Activated CD4-positive, alpha-beta T cell treated with anti-CD3 and anti-CD28 coated beads, Interleukin-2, amount 50 U/mL, for 4 hours (primary cell): ENCODE results near the gene LGR4.
"Not testable (repeated sequence)": the region's sequence is repeated elsewhere in the genome, so short reads cannot be mapped to it uniquely, and the experiment has no call there.

ENCODE experiments used
- DNase-seq, 2 experiments: peaks; one replicate each; pipeline ENCODE4 v3.0.0-alpha.2; 2020

The LGR4 gene

DNA sequence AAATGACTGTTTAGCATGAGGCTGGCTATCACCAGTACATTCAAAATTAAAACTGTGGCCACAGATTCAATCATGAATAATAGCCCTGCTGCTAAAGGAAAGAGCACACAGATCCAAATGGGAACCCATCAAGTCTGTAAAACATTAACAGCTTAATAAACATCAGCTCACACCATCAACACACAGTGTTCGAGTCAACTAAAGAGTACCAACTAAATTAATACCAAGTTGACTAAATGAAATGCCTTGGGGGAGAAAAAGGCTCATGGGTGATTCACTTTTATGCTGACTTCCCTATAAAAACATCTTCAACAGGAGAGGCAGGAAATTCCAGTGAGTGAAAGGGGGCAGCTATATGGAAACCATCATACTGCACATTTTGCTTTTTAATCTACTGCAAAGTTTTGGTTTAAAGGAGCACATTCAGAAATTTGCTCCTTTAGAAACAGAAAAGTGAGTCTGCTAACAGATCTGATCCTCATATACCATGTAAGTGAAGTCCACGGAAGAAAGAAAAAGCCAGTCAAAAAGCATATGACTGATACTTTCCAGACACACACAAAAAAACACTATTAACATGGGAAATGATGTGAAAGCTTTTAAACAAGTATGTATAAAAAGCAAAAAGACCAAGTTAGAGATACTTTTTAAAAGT lies 16.3 kb downstream of the LGR4 start:
- no peak for DNase-seq

GRCh38 chr11:27455667-27456066 lies 16.9 kb downstream of the LGR4 start:
- DNase-seq = no peak

GRCh38 chr11:27453701-27454100 lies 18.9 kb downstream of the LGR4 start:
- DNase-seq = no peak

DNA sequence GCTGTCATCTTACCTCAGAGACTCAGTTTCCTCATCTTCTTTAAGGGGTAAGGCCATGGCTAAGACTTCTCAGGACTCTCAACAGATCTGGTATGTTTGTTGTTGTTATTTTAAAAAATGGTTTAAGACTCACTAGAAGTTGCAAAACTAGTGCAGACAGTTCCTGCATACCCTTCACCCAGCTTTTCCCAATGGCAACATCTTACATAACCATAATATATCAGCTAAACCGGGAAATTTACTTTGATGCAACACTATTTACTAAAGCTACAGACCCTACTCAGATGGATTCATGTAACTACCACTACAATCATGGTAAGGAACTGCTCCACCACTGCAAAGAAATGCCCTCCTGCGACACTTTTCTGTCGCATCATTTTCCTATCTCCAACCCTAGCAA lies 20.4 kb downstream of the LGR4 start:
- DNase-seq = no peak

DNA sequence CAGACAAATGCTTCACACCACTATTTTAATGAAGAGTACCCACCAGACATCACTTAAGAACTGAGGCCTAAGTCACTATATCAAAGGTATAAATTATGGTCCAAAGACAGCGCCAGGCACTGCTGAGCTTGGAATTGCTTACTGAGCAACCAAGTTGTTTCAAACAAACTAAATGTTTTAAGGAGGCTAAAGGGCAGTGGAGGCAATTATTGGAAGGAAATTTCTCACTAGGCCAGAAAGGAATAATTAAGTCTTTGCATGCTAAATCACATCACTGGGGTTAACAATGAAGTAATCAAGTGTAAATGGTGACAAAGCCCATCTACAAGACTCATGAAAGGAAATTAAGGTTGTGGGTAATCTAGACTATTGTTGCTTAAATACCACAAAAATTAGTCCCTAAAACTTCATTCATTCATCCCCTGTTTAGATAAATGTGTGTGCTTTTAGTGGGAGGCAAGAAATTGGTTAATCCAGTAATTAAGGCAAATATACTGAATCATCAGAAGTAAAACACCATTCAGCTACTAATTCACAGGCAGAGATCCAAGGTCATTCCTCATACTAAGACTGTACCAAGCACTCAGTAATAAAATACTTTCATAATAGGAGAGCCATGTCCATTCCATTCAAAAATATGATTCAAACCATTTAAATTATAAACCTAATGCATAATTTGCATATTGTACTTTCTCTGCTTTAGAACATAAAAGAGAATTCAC lies 21.2 kb downstream of the LGR4 start:
- no peak for DNase-seq

DNA sequence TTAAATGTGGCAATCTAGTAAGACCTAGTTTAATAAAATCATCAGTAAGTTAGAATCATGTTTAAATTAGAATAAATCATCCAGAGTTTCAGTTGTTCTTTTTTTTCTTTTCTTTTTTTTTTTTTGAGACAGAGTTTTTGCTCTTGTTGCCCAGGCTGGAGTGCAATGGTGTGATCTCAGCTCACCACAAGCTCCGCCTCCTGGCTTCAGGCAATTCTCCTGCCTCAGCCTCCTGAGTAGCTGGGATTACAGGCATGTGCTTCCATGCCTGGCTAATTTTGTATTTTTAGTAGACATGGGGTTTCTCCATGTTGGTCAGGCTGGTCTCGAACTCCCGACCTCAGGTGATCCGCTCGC lies 24.4 kb downstream of the LGR4 start:
- DNase-seq = not testable (repeated sequence)

GRCh38 chr11:27447288-27448183 lies 25.1 kb downstream of the LGR4 start:
- DNase-seq = no peak

DNA sequence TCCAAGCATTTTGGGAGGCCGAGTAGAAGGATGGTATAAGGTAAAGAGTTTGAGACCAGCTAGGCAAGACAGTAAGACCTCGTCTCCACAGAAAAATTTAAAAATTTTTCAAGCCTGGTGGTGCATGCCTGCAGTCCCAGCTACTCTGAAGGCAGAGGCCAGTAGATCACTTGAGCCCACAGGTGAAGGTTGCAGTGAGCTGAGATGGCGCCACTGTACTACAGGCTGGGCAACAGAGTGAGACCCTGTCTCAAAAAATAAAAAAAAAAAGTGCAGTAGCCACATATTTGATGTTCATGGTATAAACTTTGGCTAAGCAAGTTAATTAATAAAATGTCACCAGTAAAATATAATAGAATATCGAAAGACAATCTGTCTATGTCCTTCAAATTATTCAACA lies 27.0 kb downstream of the LGR4 start:
- DNase-seq = no peak

DNA sequence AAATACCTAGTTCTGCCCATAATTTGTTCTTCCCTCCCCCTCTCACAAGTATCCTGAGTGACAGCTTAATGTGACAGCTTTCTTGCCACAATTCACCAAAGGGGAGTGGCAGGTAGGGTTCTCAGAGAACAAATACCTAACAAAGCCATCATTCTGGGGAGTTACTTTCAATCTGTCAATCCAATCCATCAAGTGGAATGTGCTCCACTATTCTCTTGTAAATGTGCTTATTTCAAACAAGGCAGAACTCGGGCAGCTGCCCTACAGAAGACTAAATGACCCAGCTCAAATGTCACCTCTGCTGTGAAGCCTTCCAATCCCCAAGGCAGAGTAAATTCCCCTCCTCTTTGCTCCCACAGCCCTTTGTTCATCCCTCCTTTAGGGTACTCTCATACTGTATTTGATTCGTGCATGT lies 27.8 kb downstream of the LGR4 start:
- no peak for DNase-seq

DNA sequence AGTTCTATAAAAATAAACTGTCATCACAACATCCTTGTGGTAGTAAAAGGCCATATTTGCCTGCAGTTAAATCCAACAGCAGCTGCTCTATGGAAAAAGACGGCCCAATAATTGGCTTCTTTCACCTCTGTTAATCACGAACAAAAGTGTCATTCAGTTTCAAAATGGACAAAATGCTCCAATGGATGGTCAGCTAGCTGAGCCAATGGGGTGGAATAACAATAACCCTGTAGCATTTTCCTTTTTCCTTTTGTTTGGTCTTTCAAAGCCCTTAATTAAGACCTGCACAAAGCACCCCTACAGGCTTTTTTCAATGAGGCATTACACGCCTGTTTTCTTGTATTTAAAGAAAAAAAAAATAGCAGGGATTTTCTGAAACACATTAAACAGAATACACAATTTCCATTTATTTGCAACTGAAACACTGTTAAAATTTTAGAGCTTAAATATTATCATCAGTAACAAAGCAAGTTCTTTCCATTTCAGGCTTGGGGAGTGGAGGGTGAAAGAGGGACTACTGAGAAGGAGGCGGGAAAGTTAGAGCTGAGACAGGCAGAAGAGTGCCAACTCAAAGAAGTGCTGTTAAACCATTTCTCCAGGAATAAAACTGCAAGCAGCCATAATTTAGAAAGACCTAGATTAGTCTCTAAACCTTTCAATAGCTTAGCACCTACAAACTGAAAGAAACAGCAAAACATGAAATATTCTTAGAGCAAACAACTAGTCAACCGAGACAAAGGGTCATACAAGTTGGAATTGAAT lies 28.7 kb downstream of the LGR4 start:
- DNase-seq = no peak

GRCh38 chr11:27443227-27443626 lies 29.4 kb downstream of the LGR4 start:
- DNase-seq = no peak

- DNase-seq = no peak
These were observed 32.5 kb downstream of the LGR4 start for GRCh38 chr11:27440090-27440489.

- no peak for DNase-seq
These were observed 34.0 kb downstream of the LGR4 start for GRCh38 chr11:27438595-27438981.

DNA sequence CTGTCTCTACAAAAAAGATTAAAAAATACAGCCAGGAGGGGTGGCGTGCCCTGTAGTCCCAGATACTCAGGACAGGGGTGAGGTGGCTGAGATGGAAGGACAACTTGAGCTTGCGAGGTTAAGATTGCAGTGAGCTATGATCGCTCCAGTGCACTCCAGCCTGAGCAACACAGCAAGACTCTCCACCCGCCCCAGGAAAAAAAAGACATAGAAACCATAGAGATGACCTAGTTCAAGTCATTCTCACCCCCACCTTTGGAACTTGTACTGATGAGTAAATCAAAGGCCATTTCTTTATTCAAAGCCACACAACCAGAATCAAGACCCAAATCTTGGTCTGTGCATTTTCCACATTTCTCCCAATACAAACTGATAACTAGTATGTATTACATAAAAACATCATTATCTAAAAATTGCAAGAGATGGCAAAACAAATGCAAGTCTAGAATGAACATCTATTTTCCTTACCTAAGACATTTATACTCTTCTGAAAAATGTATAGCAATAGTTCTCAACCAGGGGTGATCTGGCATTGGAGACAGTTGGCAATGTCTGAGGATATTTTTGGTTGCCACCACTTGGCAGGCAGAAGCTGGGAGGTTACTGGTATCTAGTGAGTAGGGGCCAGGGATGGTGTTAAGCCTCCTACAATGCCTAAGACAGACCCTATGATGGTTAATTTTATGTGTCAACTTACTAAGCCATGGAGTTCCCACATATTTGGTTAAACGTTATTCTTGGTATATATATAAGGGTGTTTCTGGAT lies 34.6 kb downstream of the LGR4 start:
- DNase-seq = no peak

DNA sequence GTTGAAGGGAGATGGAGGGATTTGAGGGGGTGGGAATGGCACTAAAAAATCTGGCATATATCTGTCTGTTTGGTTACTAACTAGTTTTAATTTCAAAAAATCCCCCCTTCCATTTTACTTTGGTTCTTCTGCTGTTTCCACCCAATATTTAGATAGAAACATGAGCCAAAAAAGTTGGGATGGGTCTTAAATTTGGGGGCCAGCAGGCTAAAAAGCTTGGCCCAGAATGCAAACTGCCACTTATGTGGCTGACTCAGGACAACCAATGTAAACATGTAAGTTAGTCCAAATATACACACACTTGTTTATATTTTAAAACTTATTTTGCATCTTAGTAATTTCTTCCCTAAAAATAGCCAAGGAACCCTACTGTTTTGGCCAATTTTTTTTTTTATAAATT lies 35.7 kb downstream of the LGR4 start:
- DNase-seq = no peak

- DNase-seq = no peak
These were observed 38.8 kb downstream of the LGR4 start for GRCh38 chr11:27433742-27434141.

GRCh38 chr11:27431808-27432207 lies 40.8 kb downstream of the LGR4 start:
- DNase-seq = no peak

DNA sequence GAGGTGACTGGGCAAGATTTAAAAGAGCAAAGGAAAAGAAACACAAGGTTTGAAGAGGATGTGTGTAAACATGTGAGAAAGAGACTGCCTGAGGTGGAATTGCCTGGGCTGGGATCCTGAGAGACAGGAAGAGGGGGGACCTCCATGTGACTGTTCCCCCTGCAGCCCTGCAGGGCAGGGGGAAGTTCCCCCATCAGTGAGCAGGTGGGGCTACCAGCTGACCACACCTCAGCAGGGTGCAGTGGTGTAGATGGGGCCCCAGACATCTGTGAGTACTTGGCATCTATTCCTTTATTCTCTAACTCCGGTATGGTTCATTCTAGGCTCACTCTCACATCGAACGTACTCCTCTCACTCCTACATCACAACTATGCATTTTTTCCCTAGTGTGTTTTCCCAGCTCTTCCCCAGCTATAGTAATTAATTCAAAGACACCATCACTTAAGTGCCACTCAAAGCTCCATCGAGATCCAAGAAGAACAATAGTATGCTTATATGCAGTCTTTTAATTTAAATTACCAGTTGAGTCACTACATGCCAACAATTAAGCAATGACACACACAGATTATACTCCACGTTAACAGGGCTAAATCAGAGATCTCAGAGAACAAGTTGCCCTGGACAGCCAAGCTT lies 42.7 kb downstream of the LGR4 start:
- DNase-seq = no peak

DNA sequence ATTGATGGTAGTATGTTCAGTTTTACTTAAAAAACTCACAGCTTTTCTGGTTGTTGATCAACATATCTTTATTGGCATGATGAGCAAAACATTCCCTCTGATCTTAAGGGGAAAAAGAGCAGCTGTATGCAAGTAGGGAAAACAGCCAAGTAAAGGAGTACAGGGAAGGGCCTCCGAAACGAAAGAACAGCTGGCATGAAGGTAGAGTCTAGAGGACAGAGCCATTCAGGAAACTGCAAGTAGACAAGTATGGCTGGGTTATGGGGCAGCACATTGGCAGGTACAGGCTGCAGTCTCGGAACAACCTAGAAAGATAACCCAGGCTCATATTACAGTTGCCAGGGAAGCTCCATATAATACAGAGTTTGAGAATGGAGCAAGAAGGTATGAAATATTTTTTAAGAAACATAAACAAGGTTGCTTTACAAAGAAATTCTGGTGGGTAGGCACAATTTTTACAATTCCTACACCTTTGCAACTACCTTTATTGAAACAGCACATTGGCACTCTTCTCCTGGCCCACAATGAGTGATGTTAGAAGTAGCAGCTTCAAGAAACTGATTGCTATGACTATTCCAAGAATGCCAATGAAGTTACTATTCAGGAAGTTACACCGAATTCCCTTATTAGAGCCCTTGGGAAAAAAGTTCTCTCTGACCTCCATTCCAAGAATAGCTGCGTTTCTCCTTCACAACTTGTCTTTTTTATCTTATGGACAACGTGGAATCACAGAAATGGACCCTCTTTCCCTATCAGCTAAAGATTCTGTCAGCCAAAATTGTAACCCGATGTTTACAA lies 45.2 kb downstream of the LGR4 start:
- no peak for DNase-seq

- no peak for DNase-seq
These were observed 46.8 kb downstream of the LGR4 start for GRCh38 chr11:27425814-27426213.

DNA sequence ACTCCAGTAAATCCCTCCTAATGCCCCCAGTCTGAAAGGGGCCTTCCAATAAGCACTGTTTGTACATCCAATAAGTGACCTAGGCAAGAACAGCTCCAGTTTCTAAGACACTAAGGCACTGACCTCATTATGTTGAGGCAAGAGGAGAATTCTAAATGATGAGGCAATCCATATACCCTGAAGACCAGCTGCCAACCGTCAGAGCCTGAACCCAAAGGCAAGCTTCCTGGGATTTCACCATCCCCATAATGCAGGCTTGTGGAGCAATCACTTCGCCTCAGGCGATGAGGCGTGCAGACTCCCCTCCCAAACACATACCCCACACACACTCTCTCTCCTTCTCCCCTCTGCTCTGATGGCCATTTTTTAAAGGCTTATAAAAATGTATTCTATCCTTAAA lies 49.5 kb downstream of the LGR4 start:
- no peak for DNase-seq
